Keratinocyte (primary cell): ENCODE data around the gene TRDN. TPM values are rescaled to one million over a fixed set of nuclear protein-coding genes. Genes with fewer than 3 reads are reported as not detected.

Experiments
- DNase-seq: peaks from one replicate; pipeline ENCODE4 v3.0.0-alpha.2; 2011; ENCODE audit warnings: low read depth, missing footprints, low spot score
- FAIRE-seq: peaks from 2 replicates; lab custom pipeline; 2011; peaks lifted over from hg19 to GRCh38; lab: Jason Lieb, UNC
- H2AFZ ChIP-seq: 2 replicates; pipeline ENCODE4 v1.6.0; 2012; ENCODE audit warnings: low read length, control low read depth, inconsistent platforms; ENCODE audit not compliant: control insufficient read depth
- H3K27ac ChIP-seq: 2 replicates; pipeline ENCODE4 v1.5.1; 2011; ENCODE audit warnings: low read length; ENCODE audit not compliant: control insufficient read depth, insufficient read depth
- H3K27me3 ChIP-seq: 3 replicates; pipeline ENCODE4 v1.6.0; 2011; ENCODE audit warnings: low read length; ENCODE audit not compliant: control insufficient read depth, insufficient read depth; ENCODE audit errors: extremely low read depth
- H3K36me3 ChIP-seq, 2 experiments: 2 replicates in 1 of 2; 3 replicates in 1 of 2; pipeline ENCODE4 v1.5.1; 2011; ENCODE audit warnings: low read length in 2 of 2, mild to moderate bottlenecking in 1 of 2; ENCODE audit not compliant: control insufficient read depth in 2 of 2, insufficient read depth in 2 of 2; ENCODE audit errors: extremely low read depth in 1 of 2
- H3K4me1 ChIP-seq: 3 replicates; pipeline ENCODE4 v1.5.1; 2011; ENCODE audit warnings: low read length; ENCODE audit not compliant: control insufficient read depth, insufficient read depth; ENCODE audit errors: extremely low read depth
- H3K4me2 ChIP-seq: 3 replicates; pipeline ENCODE4 v1.6.0; 2011; ENCODE audit warnings: low read depth, low read length; ENCODE audit not compliant: control insufficient read depth, insufficient read depth; ENCODE audit errors: extremely low read depth
- H3K4me3 ChIP-seq, 3 experiments: fragments of 200-600 bp in 1 of 3; sonication (generic) in 1 of 3; 2 replicates in 2 of 3; 3 replicates in 1 of 3; pipeline ENCODE4 v1.5.1; 2011 to 2016; ENCODE audit warnings: low read length in 3 of 3, mild to moderate bottlenecking in 3 of 3, control low read depth in 2 of 3, inconsistent platforms in 1 of 3, low read depth in 1 of 3, mixed read lengths in 1 of 3, mixed run types in 1 of 3, moderate library complexity in 1 of 3; ENCODE audit not compliant: control insufficient read depth in 2 of 3, insufficient read depth in 2 of 3; ENCODE audit errors: extremely low read depth in 1 of 3
- H3K79me2 ChIP-seq: 2 replicates; pipeline ENCODE4 v1.6.0; 2012; ENCODE audit warnings: low read length; ENCODE audit not compliant: control insufficient read depth, insufficient read depth
- H3K9ac ChIP-seq: 3 replicates; pipeline ENCODE4 v1.6.0; 2011; ENCODE audit warnings: low read length; ENCODE audit not compliant: control insufficient read depth, insufficient read depth; ENCODE audit errors: extremely low read depth
- H3K9me1 ChIP-seq: 3 replicates; pipeline ENCODE4 v1.6.0; 2011; ENCODE audit warnings: low read length; ENCODE audit not compliant: control insufficient read depth, insufficient read depth; ENCODE audit errors: extremely low read depth
- H3K9me3 ChIP-seq: 2 replicates; pipeline ENCODE4 v1.5.1; 2012; ENCODE audit warnings: low read depth, low read length; ENCODE audit not compliant: control insufficient read depth
- H4K20me1 ChIP-seq: 3 replicates; pipeline ENCODE4 v1.6.0; 2011; ENCODE audit warnings: low read length; ENCODE audit not compliant: control insufficient read depth, insufficient read depth; ENCODE audit errors: extremely low read depth
- CTCF ChIP-seq, 3 experiments: IDR thresholded peaks in 1 of 3; conservative IDR thresholded peaks in 1 of 3; optimal IDR thresholded peaks in 1 of 3; 2 replicates in 2 of 3; 3 replicates in 1 of 3; pipeline versions ENCODE3 to v1.5.1; 2011; ENCODE audit warnings: low read length in 3 of 3, mild to moderate bottlenecking in 3 of 3, moderate library complexity in 2 of 3, control low read depth in 1 of 3, inconsistent platforms in 1 of 3; ENCODE audit not compliant: insufficient read depth in 2 of 3; ENCODE audit errors: extremely low read depth in 1 of 3
- EZH2 ChIP-seq: IDR thresholded peaks from one replicate; pipeline ENCODE4 v1.6.1; 2012; ENCODE audit warnings: inconsistent platforms, mild to moderate bottlenecking, low read length, moderate library complexity
- dilution Hi-C: fragments of 300-500 bp; cut with MboI; formaldehyde crosslinking; loops from one replicate; pipeline ENCODE4 v1.7.0; 2020; ENCODE audit warnings: low sequenced_read_pairs; ENCODE audit not compliant: extremely low pct_ligation_motif_present
- polyA plus RNA-seq, 5 experiments: library from polyadenylated mRNA; depleted of rRNA in 3 of 5; stranded (reverse) in 3 of 5; stranded (forward) in 1 of 5; unstranded in 1 of 5; fragments of >200 nt; gene quantifications; 1 replicate in 1 of 5; 2 replicates in 3 of 5; 3 replicates in 1 of 5; pipeline versions ENCODE4 v1.2.1 to v1.2.3, GENCODE V29; 2011 to 2012; ENCODE audit warnings: missing spikeins in 2 of 5, low read depth in 1 of 5, low replicate concordance in 1 of 5

TRDN gene
- polyA plus RNA-seq, 1 donor (not counting 4 experiments of a cell fraction or from before 2014, with no cell fraction given) = not detected

GRCh38 chr6:123223461-123223860 lies 413.3 kb downstream of the TRDN start:
- Histone ChIP-seq H4K20me1 (no peaks in the 10 kb centered on the region), H3K27ac (no peak overlapping the region), H2AFZ (no peak overlapping the region), H3K9me1 (no peaks in the 10 kb centered on the region), H3K9me3 (no peaks in the 10 kb centered on the region), H3K4me3 (no peak overlapping the region), H3K79me2 (no peaks in the 10 kb centered on the region), H3K4me2 (no peak overlapping the region), H3K4me1 (no peaks in the 10 kb centered on the region), H3K36me3 (no peaks in the 10 kb centered on the region), H3K27me3 (no peaks in the 10 kb centered on the region), H3K9ac (no peak overlapping the region)
- FAIRE-seq = no peak
- TF ChIP-seq CTCF (optimal IDR thresholded peaks at IDR 0.05 in 1 of 3, IDR thresholded peaks at IDR 0.05 in 1 of 3, conservative IDR thresholded peaks at IDR 0.05 in 1 of 3; ENCODE audit: extremely low read depth in 1 of 3, insufficient read depth in 2 of 3, low read length in 3 of 3) (no peak), EZH2 (no peak)
- no peak for DNase-seq
- dilution Hi-C loops = no loop called here

GRCh38 chr6:123215211-123215610 lies 421.5 kb downstream of the TRDN start:
- Histone ChIP-seq H3K79me2 (no peaks in the 10 kb centered on the region), H3K4me2 (no peak overlapping the region), H3K9ac (no peak overlapping the region), H4K20me1 (no peaks in the 10 kb centered on the region), H3K27me3 (no peaks in the 10 kb centered on the region), H2AFZ (no peak overlapping the region), H3K27ac (no peak overlapping the region), H3K9me1 (no peaks in the 10 kb centered on the region), H3K4me3 (no peak overlapping the region), H3K36me3 (no peaks in the 10 kb centered on the region), H3K9me3 (no peaks in the 10 kb centered on the region), H3K4me1 (no peaks in the 10 kb centered on the region)
- DNase-seq = no peak
- TF ChIP-seq CTCF (optimal IDR thresholded peaks at IDR 0.05 in 1 of 3, IDR thresholded peaks at IDR 0.05 in 1 of 3, conservative IDR thresholded peaks at IDR 0.05 in 1 of 3; ENCODE audit: extremely low read depth in 1 of 3, insufficient read depth in 2 of 3, low read length in 3 of 3) (no peak), EZH2 (no peak)
- no peak for FAIRE-seq
- dilution Hi-C loops = no loop called here
